Fibroblast of lung (primary cell): ENCODE measurements around the gene PAQR5. TPM values are rescaled to one million over a fixed set of nuclear protein-coding genes. Genes with fewer than 3 reads are reported as not detected.
"Not testable (repeated sequence)": the region's sequence is repeated elsewhere in the genome, so short reads cannot be mapped to it uniquely, and the experiment has no call there.

Experiments used
- DNase-seq, 2 donors: peaks; one replicate each; pipeline versions ENCODE4 v3.0.0 to v3.0.0-alpha.2; 2010; ENCODE audit warnings: low read depth in 2 of 2
- H2AFZ ChIP-seq: 2 replicates; pipeline ENCODE4 v1.5.1; 2012; ENCODE audit warnings: low read length, control low read depth, inconsistent platforms
- H3K27ac ChIP-seq: 2 replicates; pipeline ENCODE4 v1.5.1; 2011; ENCODE audit warnings: low read length, control low read depth; ENCODE audit not compliant: insufficient read depth
- H3K27me3 ChIP-seq: 2 replicates; pipeline ENCODE4 v1.5.1; 2011; ENCODE audit warnings: mild to moderate bottlenecking, low read length; ENCODE audit not compliant: control insufficient read depth, insufficient read depth
- H3K36me3 ChIP-seq: 2 replicates; pipeline ENCODE4 v1.5.1; 2011; ENCODE audit warnings: low read length; ENCODE audit not compliant: control insufficient read depth, insufficient read depth
- H3K4me1 ChIP-seq: 2 replicates; pipeline ENCODE4 v1.5.1; 2011; ENCODE audit warnings: low read length; ENCODE audit not compliant: control insufficient read depth, insufficient read depth; ENCODE audit errors: extremely low read depth
- H3K4me2 ChIP-seq: 2 replicates; pipeline ENCODE4 v1.5.1; 2011; ENCODE audit warnings: low read length, control low read depth; ENCODE audit not compliant: insufficient read depth; ENCODE audit errors: extremely low read depth
- H3K4me3 ChIP-seq, 4 experiments: fragments of 200-600 bp in 1 of 4; sonication (generic) in 1 of 4; replicated peaks in 1 of 4; 2 replicates each; pipeline ENCODE4 v1.5.1; 2011 to 2016; ENCODE audit warnings: low read length in 4 of 4, low read depth in 3 of 4, mild to moderate bottlenecking in 3 of 4, control low read depth in 2 of 4, inconsistent platforms in 1 of 4, mixed read lengths in 1 of 4; ENCODE audit not compliant: insufficient read depth in 1 of 4; ENCODE audit errors: control extremely low read depth in 1 of 4
- H3K79me2 ChIP-seq: 2 replicates; pipeline ENCODE4 v1.5.1; 2012; ENCODE audit warnings: mild to moderate bottlenecking, low read length, inconsistent platforms; ENCODE audit not compliant: control insufficient read depth, insufficient read depth
- H3K9ac ChIP-seq: 2 replicates; pipeline ENCODE4 v1.5.1; 2011; ENCODE audit warnings: mild to moderate bottlenecking, low read length, control low read depth; ENCODE audit not compliant: insufficient read depth
- H3K9me3 ChIP-seq: 2 replicates; pipeline ENCODE4 v1.5.1; 2012; ENCODE audit warnings: low read depth, low read length; ENCODE audit not compliant: control insufficient read depth, insufficient read depth
- H4K20me1 ChIP-seq: 2 replicates; pipeline ENCODE4 v1.5.1; 2011; ENCODE audit warnings: low read length; ENCODE audit not compliant: control insufficient read depth, insufficient read depth; ENCODE audit errors: extremely low read depth
- CTCF ChIP-seq, 2 donors: IDR thresholded peaks in 1 of 2; conservative IDR thresholded peaks in 1 of 2; 1 replicate in 1 of 2; 2 replicates in 1 of 2; pipeline ENCODE4 v1.5.1; 2011 to 2012; ENCODE audit warnings: low read length in 2 of 2, control low read depth in 1 of 2, inconsistent platforms in 1 of 2, low read depth in 1 of 2, mild to moderate bottlenecking in 1 of 2
- EZH2 ChIP-seq: IDR thresholded peaks from 2 replicates; pipeline ENCODE4 v1.5.1; 2012; ENCODE audit warnings: low read length, control low read depth, mild to moderate bottlenecking; ENCODE audit errors: missing control alignments
- polyA plus RNA-seq, 2 donors: library from polyadenylated mRNA; depleted of rRNA in 1 of 2; stranded (reverse) in 1 of 2; unstranded in 1 of 2; fragments of >200 nt; gene quantifications; 2 replicates each; pipeline ENCODE4 v1.2.1, GENCODE V29; 2011 to 2012; ENCODE audit warnings: missing spikeins in 1 of 2
- total RNA-seq: library from RNA; depleted of rRNA; stranded (reverse); fragments of >200 nt; gene quantifications from 2 replicates; pipeline ENCODE4 v1.2.1, GENCODE V29; 2014

Gene PAQR5
- total and polyA plus RNA-seq, 2 donors (not counting 1 experiment from before 2014, with no cell fraction given): 6.0 to 16.2 TPM

GRCh38 chr15:69337138-69337537, 38.4 kb downstream of the PAQR5 start:
- H3K36me3 ChIP-seq: no peaks in the 10 kb centered on the region
- H3K9me3 ChIP-seq: no peaks in the 10 kb centered on the region
- no peaks in the 10 kb centered on the region for H4K20me1 ChIP-seq
- H3K4me1 ChIP-seq: peaks cover 6% of the 10 kb centered on the region
- H3K4me3 ChIP-seq: no peak overlapping the region
- no peak overlapping the region for H3K9ac ChIP-seq
- no peak overlapping the region for H2AFZ ChIP-seq
- no peaks in the 10 kb centered on the region for H3K79me2 ChIP-seq
- TF ChIP-seq CTCF (conservative IDR thresholded peaks at IDR 0.05 in 1 of 2, IDR thresholded peaks at IDR 0.05 in 1 of 2; ENCODE audit: low read depth in 1 of 2, low read length in 2 of 2): no peak
- no peak for TF ChIP-seq EZH2
- H3K4me2 ChIP-seq: no peak overlapping the region
- H3K27me3 ChIP-seq: no peaks in the 10 kb centered on the region
- no peak overlapping the region for H3K27ac ChIP-seq
- DNase-seq: peak; percentile 43 to 44

GRCh38 chr15:69338535-69339213, 40.0 kb downstream of the PAQR5 start:
- Histone ChIP-seq H3K4me3 (no peak overlapping the region), H3K9me3 (no peaks in the 10 kb centered on the region), H3K4me2 (no peak overlapping the region), H3K27ac (no peak overlapping the region), H4K20me1 (no peaks in the 10 kb centered on the region), H3K36me3 (no peaks in the 10 kb centered on the region), H3K9ac (no peak overlapping the region), H3K79me2 (no peaks in the 10 kb centered on the region), H3K27me3 (no peaks in the 10 kb centered on the region), H3K4me1 (peaks cover 6% of the 10 kb centered on the region), H2AFZ (no peak overlapping the region)
- no peak for TF ChIP-seq CTCF (conservative IDR thresholded peaks at IDR 0.05 in 1 of 2, IDR thresholded peaks at IDR 0.05 in 1 of 2; ENCODE audit: low read depth in 1 of 2, low read length in 2 of 2)
- TF ChIP-seq EZH2: no peak
- peak in 1 of 2 donors; percentile 45 for DNase-seq

GRCh38 chr15:69339214-69339543, 40.5 kb downstream of the PAQR5 start:
- H4K20me1 ChIP-seq, DNase-seq, H3K9me3 ChIP-seq, H3K4me2 ChIP-seq, H3K27me3 ChIP-seq, H2AFZ ChIP-seq, H3K27ac ChIP-seq, H3K79me2 ChIP-seq, H3K4me3 ChIP-seq, H3K36me3 ChIP-seq, H3K4me1 ChIP-seq, H3K9ac ChIP-seq: not testable (repeated sequence)
